ENCODE results near the gene PTPRN2. TPM values are rescaled to one million over a fixed set of nuclear protein-coding genes. Genes with fewer than 3 reads are reported as not detected.

PTPRN2 gene
- total and polyA plus RNA-seq, 9 of the 15 experiments (the other 6 are each of a cell fraction or from before 2014, with no cell fraction given): not detected

DNA sequence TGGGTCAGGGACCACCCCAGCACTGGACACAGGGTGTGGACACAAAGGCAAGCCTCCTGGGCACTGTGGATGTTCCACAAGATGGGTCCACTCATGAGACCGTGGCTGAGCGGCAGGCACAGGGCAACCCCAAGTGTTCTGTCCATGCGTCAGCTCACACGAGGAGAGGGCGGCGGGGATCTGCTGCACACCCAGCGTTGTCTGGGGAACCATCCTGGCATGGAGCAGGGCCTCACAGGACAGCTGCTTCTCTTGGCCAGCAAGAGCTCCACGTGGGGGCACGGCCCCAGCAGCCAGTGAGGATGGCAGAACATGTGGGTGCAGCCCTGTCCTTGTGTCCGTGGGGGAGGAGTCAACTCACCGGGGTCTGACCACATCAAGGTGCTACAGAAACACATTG is 195.4 kb downstream of the PTPRN2 start:
- intact Hi-C loops (cut with micrococcal nuclease): no loop called here
- in situ Hi-C loops (cut with MboI): no loop called here
- BruUV-seq (replicated peaks): no TSS peak

More for the DNA sequence above, 195.4 kb downstream of the PTPRN2 start:
- no peak overlapping the region for H3K4me2 ChIP-seq (ENCODE audit: insufficient read depth, low read length)
- no peaks in the 10 kb centered on the region for H3K36me3 ChIP-seq (ENCODE audit: control insufficient read depth, insufficient read depth, low read length)
- H3K4me3 ChIP-seq: no peak overlapping the region
- POLR2A ChIA-PET: no interaction called here
- TF ChIP-seq ZNF76 (CRISPR knock-in tag; IDR thresholded peaks at IDR 0.05; ENCODE audit: borderline replicate concordance): no peak
- TF ChIP-seq MITF (IDR thresholded peaks at IDR 0.05): no peak
- no peak for TF ChIP-seq ZC3H11A (IDR thresholded peaks at IDR 0.05; ENCODE audit: low read depth, low read length)
- TF ChIP-seq SMAD4 (CRISPR knock-in tag; conservative IDR thresholded peaks at IDR 0.05): no peak
- TF ChIP-seq, protein P1, sequence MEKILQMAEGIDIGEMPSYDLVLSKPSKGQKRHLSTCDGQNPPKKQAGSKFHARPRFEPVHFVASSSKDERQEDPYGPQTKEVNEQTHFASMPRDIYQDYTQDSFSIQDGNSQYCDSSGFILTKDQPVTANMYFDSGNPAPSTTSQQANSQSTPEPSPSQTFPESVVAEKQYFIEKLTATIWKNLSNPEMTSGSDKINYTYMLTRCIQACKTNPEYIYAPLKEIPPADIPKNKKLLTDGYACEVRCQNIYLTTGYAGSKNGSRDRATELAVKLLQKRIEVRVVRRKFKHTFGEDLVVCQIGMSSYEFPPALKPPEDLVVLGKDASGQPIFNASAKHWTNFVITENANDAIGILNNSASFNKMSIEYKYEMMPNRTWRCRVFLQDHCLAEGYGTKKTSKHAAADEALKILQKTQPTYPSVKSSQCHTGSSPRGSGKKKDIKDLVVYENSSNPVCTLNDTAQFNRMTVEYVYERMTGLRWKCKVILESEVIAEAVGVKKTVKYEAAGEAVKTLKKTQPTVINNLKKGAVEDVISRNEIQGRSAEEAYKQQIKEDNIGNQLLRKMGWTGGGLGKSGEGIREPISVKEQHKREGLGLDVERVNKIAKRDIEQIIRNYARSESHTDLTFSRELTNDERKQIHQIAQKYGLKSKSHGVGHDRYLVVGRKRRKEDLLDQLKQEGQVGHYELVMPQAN (IDR thresholded peaks at IDR 0.05; ENCODE audit: borderline replicate concordance): no peak
- no peak for TF ChIP-seq TRIM24 (IDR thresholded peaks at IDR 0.05)
- TF ChIP-seq RBM25 (IDR thresholded peaks at IDR 0.05; ENCODE audit: low read depth, low read length, severe bottlenecking): no peak
- no peak for TF ChIP-seq KLF10 (CRISPR knock-in tag; IDR thresholded peaks at IDR 0.05)
- no peak for TF ChIP-seq E2F6 (IDR thresholded peaks at IDR 0.05; ENCODE audit: borderline replicate concordance in 1 of 2, extremely low read depth in 1 of 2, insufficient read depth in 1 of 2, insufficient read length in 1 of 2, low read depth in 1 of 2, low read length in 1 of 2, poor library complexity in 1 of 2, severe bottlenecking in 1 of 2)
- no peak for TF ChIP-seq FOS (IDR thresholded peaks at IDR 0.05; ENCODE audit: extremely low read depth, insufficient read length)
- no peak for TF ChIP-seq PHF20 (IDR thresholded peaks at IDR 0.05; ENCODE audit: partially characterized antibody)
- no peak for TF ChIP-seq PRPF4 (IDR thresholded peaks at IDR 0.05; ENCODE audit: insufficient read depth, low read depth, low read length, poor library complexity, severe bottlenecking)
- TF ChIP-seq BDP1 (IDR thresholded peaks at IDR 0.05; ENCODE audit: insufficient read depth, insufficient read length): no peak
- no peak overlapping the region for H3K9ac ChIP-seq (ENCODE audit: insufficient read depth in 1 of 2, low read depth in 2 of 2, low read length in 2 of 2)
- no peaks in the 10 kb centered on the region for H3K79me2 ChIP-seq (ENCODE audit: control insufficient read depth, insufficient read depth, low read length)
- no peaks in the 10 kb centered on the region for H3K9me1 ChIP-seq (ENCODE audit: control insufficient read depth, insufficient read depth, low read length)
- WGBS (ENCODE audit: insufficient coverage, low coverage, missing lambda C conversion rate): under 1% methylated on average over 11 of the region's 11 CpGs
- H3K4me1 ChIP-seq (replicated peaks in 1 of 2; ENCODE audit: control insufficient read depth in 2 of 2, insufficient read depth in 2 of 2, low read length in 2 of 2): peaks cover 0 to 8% of the 10 kb centered on the region in 2 experiments; a peak in 2 of 5 replicates
- H2AFZ ChIP-seq (ENCODE audit: low read depth, low read length): no peak overlapping the region
- no peak for DNase-seq (ENCODE audit: extremely low read depth in 1 of 4, low spot score in 3 of 4)
- no peaks in the 10 kb centered on the region; the same call in 1 of the 2 replicates for H3K9me3 ChIP-seq (replicated peaks; ENCODE audit: control insufficient read depth, insufficient read depth, low read depth, low read length)
- H3K27me3 ChIP-seq (ENCODE audit: control insufficient read depth in 2 of 2, insufficient read depth in 2 of 2, low read length in 2 of 2): peaks cover 33 to 78% of the 10 kb centered on the region in 2 experiments; a peak in 4 of 5 replicates
- CTCF ChIA-PET (ENCODE audit: low intra/inter-chr PET ratio): no interaction called here
- no peak overlapping the region for H3K27ac ChIP-seq (ENCODE audit: extremely low read depth, low read depth, low read length)
- no peak for FAIRE-seq
- no peak for ATAC-seq
- peaks cover 3% of the 10 kb centered on the region; the same call in 1 of the 2 replicates for H4K20me1 ChIP-seq (replicated peaks; ENCODE audit: control insufficient read depth, insufficient read depth, low read length)
